Nephron progenitor cell (in vitro differentiated cells): Measurements from ENCODE around the gene EARS2.
"Not testable (repeated sequence)": the region's sequence is repeated elsewhere in the genome, so short reads cannot be mapped to it uniquely, and the experiment has no call there.

ENCODE experiments used
- DNase-seq: peaks from one replicate; pipeline ENCODE4 v3.0.0; 2021
- H3K27ac Mint-ChIP-seq: 2 replicates; pipeline ENCODE4 v1.8.0; 2021; ENCODE audit warnings: mild to moderate bottlenecking, moderate library complexity, mixed read lengths
- H3K27me3 Mint-ChIP-seq: 2 replicates; pipeline ENCODE4 v1.8.0; 2021; ENCODE audit warnings: mild to moderate bottlenecking, low read depth, mixed read lengths; ENCODE audit not compliant: poor library complexity
- H3K36me3 Mint-ChIP-seq: 2 replicates; pipeline ENCODE4 v1.8.0; 2021; ENCODE audit warnings: low read depth, mixed read lengths
- H3K4me1 Mint-ChIP-seq: 2 replicates; pipeline ENCODE4 v1.8.0; 2021; ENCODE audit warnings: mixed read lengths
- H3K4me3 Mint-ChIP-seq: 2 replicates; pipeline ENCODE4 v1.8.0; 2021; ENCODE audit warnings: mild to moderate bottlenecking, moderate library complexity, mixed read lengths
- H3K9me3 Mint-ChIP-seq: 2 replicates; pipeline ENCODE4 v1.8.0; 2021; ENCODE audit warnings: mild to moderate bottlenecking, moderate library complexity, mixed read lengths
- TF ChIP-seq, protein P1 (sequence below): fragments of 200-600 bp; sonication (generic); IDR thresholded peaks from 2 replicates; pipeline ENCODE4 v1.5.0; 2021; ENCODE audit warnings: antibody characterized with exemption

The EARS2 gene

DNA sequence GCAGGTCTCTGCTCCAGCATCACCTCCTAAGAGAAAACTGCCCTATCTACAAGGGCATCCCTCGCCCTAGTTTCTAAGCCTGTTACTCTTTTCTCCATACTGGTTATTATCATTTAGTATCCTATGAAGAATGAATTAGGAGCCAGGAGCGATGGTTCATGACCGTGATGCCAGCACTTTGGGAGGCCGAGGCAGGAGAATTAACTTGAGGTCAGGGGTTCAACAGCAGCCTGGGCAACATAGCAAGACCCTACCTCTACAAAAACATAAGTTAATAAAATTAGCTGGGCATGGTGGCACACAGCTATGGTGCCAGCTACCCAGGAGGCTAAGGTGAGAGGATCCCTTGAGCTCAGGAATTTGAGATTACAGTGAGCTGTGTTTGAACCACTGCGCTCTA, 7.2 kb downstream of the EARS2 start:
- H3K4me3 Mint-ChIP-seq, result no peak overlapping the region
- TF ChIP-seq, protein P1, sequence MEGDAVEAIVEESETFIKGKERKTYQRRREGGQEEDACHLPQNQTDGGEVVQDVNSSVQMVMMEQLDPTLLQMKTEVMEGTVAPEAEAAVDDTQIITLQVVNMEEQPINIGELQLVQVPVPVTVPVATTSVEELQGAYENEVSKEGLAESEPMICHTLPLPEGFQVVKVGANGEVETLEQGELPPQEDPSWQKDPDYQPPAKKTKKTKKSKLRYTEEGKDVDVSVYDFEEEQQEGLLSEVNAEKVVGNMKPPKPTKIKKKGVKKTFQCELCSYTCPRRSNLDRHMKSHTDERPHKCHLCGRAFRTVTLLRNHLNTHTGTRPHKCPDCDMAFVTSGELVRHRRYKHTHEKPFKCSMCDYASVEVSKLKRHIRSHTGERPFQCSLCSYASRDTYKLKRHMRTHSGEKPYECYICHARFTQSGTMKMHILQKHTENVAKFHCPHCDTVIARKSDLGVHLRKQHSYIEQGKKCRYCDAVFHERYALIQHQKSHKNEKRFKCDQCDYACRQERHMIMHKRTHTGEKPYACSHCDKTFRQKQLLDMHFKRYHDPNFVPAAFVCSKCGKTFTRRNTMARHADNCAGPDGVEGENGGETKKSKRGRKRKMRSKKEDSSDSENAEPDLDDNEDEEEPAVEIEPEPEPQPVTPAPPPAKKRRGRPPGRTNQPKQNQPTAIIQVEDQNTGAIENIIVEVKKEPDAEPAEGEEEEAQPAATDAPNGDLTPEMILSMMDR, result no peak
- peaks cover 47% of the 10 kb centered on the region for H3K36me3 Mint-ChIP-seq
- H3K4me1 Mint-ChIP-seq, result no peaks in the 10 kb centered on the region
- no peak overlapping the region for H3K27ac Mint-ChIP-seq
- DNase-seq, result no peak
- H3K27me3 Mint-ChIP-seq, result no peaks in the 10 kb centered on the region
- H3K9me3 Mint-ChIP-seq, result no peaks in the 10 kb centered on the region

DNA sequence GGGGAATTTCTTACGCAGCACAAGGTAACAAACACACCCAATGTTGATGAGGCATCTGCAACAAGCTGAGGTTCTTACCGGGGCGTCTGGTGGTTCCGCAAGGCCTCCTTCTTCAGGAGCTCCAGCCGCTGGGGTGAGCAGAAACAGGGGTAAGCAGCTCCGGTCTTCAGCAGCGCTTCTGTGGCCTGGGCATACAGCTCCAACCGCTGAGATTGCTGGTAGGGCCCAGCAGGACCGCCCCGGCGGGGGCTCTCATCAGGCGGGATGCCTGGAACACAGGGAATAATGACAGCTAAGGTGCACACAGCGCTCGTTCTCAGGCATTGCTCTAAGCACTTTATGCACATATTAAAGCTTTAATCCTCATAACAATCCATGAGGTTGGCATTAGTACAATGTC, 12.7 kb downstream of the EARS2 start:
- H3K4me1 Mint-ChIP-seq, result no peaks in the 10 kb centered on the region
- H3K9me3 Mint-ChIP-seq, result no peaks in the 10 kb centered on the region
- peaks cover 33% of the 10 kb centered on the region for H3K36me3 Mint-ChIP-seq
- TF ChIP-seq, protein P1, result no peak
- no peak overlapping the region for H3K4me3 Mint-ChIP-seq
- no peak for DNase-seq
- H3K27me3 Mint-ChIP-seq, result no peaks in the 10 kb centered on the region
- H3K27ac Mint-ChIP-seq, result no peak overlapping the region

DNA sequence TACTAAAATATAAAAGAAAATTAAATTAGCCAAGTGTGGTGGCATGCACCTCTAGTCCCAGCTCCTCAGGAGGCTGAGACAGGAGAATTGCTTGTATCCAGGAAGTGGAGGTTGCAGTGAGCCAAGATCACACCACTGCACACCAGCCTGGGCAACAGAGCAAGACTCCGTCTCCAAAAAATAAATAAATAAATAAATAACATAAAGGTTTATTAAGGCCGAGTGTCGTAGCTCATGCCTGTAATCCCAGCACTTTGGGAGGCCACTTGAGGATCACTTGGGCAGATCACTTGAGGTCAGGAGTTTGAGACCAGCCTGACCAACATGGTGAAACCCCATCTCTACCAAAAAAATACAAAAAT, 16.4 kb downstream of the EARS2 start:
- H3K27ac Mint-ChIP-seq, DNase-seq, H3K4me3 Mint-ChIP-seq, H3K9me3 Mint-ChIP-seq, H3K27me3 Mint-ChIP-seq, H3K4me1 Mint-ChIP-seq: not testable (repeated sequence)
- H3K36me3 Mint-ChIP-seq, result peaks cover 22% of the 10 kb centered on the region

DNA sequence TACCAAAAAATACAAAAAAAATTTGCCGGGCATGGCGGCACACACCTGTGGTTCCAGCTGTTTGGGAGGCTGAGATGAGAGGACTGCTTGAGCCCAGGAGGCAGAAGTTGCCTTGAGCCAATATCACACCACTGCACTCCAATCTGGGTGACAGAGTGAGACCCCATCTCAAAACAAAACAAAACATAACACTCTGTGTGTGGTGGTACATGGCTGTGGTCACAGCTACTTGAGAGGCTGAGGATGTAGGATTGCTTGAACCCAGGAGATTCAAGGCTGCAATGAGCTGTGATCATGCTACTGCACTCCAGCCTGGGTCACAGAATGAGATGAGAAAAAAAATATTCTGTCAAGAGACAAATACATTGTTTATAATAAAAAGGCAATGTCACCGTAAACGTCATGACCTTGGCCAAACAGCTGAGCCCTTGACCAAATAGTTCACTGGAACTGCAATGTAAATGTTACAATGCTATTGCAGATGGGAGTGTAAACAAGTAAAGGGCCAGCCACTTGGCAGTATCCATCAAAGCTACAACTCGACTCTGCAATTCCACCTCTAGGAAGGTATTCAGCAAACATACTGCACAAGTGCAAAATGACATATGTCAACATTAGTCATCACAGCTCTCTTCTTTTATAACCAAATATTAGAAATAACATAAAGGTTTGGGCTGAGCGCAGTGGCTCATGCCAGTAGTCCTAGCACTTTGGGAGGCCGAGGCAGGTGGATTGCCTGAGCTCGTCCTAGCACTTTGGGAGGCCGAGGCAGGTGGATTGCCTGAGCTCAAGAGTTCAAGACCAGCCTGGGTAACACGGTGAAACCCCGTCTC, 16.9 kb downstream of the EARS2 start:
- Mint-ChIP-seq H3K4me1 (no peaks in the 10 kb centered on the region), H3K4me3 (no peak overlapping the region), H3K9me3 (no peaks in the 10 kb centered on the region), H3K36me3 (peaks cover 22% of the 10 kb centered on the region), H3K27ac (no peak overlapping the region), H3K27me3 (no peaks in the 10 kb centered on the region)
- TF ChIP-seq, protein P1, result no peak
- DNase-seq, result no peak

DNA sequence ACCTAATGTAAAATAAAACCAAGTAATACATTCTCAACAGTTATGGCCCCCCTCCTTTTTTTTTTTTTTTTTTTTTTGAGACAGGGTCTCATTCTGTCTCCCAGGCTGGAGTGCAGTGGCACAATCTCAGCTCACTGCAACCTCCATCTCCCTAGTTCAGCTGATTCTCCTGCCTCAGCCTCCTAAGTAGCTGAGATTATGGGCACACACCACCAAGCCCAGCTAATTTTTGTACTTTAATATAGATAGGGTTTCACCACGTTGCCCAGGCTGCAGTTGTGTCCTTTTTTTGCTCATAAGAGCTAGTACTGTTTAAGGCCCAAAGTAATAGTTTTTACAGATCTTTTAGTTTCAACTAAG, 18.3 kb downstream of the EARS2 start:
- TF ChIP-seq, protein P1, result no peak
- H3K27ac Mint-ChIP-seq, result no peak overlapping the region
- no peaks in the 10 kb centered on the region for H3K27me3 Mint-ChIP-seq
- H3K4me1 Mint-ChIP-seq, result no peaks in the 10 kb centered on the region
- no peak overlapping the region for H3K4me3 Mint-ChIP-seq
- no peak for DNase-seq
- no peaks in the 10 kb centered on the region for H3K9me3 Mint-ChIP-seq
- peaks cover 22% of the 10 kb centered on the region for H3K36me3 Mint-ChIP-seq

DNA sequence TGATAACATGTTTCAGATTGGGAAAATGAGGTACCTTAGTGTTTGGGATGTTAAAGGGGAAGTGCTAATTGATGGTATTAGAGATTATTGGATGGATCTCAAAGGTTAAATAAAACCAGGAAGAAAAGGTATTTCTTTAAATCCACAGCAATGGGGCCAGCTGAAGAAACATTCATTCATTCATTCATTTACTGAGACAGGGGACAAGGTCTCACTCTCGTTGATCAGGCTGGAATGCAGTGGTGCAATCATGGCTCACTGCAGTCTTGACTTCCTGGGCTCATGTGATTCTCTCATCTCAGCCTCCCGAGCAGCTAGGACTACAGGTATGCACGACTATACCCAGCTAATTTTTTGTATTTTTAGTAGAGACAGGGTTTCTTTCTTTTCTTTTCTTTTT, 19.8 kb downstream of the EARS2 start:
- no peak for DNase-seq
- TF ChIP-seq, protein P1, result no peak
- H3K27me3 Mint-ChIP-seq, result no peaks in the 10 kb centered on the region
- peaks cover 22% of the 10 kb centered on the region for H3K36me3 Mint-ChIP-seq
- no peak overlapping the region for H3K27ac Mint-ChIP-seq
- H3K4me3 Mint-ChIP-seq, result no peak overlapping the region
- H3K9me3 Mint-ChIP-seq, result no peaks in the 10 kb centered on the region
- H3K4me1 Mint-ChIP-seq, result no peaks in the 10 kb centered on the region
